Fibroblast of villous mesenchyme (primary cell): Measurements from ENCODE around the gene SLC25A1. TPM values are rescaled to one million over a fixed set of nuclear protein-coding genes. Genes with fewer than 3 reads are reported as not detected.

Experiments used
- DNase-seq: peaks from one replicate; pipeline ENCODE4 v3.0.0-alpha.2; 2010; ENCODE audit warnings: low read depth
- H3K4me3 ChIP-seq: 2 replicates; pipeline ENCODE4 v1.5.1; 2011; ENCODE audit warnings: low read depth, mild to moderate bottlenecking, low read length
- total RNA-seq: library from RNA; depleted of rRNA; stranded (reverse); fragments of >200 nt; gene quantifications from 2 replicates; pipeline ENCODE4 v1.2.3, GENCODE V29; 2012
- TF ChIP-seq, protein P1 (sequence below): IDR thresholded peaks from 2 replicates; pipeline ENCODE4 v1.5.1; 2012; ENCODE audit warnings: low read depth, mild to moderate bottlenecking, low read length; ENCODE audit not compliant: insufficient read depth

SLC25A1 gene
- total RNA-seq, 1 donor = 115 TPM

DNA sequence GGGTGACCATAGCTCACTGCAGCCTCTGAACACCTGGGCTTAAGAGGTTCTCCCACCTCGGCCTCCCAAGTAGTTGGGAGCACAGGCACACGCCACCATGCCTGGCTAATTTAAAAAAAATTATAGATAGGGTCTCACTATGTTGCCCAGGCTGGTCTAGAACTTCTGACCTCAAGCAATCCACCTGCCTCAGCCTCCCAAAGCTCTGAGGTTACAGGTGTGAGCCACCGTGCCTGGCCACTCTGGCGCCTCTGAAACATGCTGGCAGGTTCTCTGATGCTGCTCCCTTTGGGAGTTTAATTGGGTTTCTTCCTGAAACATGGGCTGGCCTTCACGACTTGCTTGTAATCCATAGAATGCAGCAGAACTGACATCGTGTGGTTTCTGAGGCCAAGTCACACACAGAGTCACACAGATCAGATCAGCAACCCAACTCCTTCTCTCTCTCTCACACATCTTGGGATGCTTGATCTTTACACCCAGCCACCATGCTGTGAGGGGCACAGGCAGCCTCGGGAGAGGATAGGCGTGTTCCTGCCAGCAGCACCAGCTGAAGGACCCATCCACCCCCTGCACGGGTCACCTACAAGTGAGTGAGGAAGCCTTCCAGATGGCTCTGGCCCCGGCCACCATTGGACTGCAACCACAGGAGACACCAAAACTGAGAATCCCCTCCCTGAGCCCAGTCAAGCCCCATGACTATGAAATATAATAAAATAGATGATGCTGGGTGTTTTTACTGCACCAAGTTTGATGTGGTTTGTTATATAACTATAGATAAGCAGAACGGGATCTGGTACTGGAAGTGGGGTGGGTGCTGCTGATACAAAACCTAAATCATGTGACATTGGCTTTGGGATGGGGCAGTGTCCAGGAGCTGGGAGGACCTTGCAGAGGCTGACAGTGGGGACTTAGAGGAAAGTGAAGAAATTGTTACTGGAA, 25.3 kb downstream of the SLC25A1 start:
- no peak overlapping the region for H3K4me3 ChIP-seq
- DNase-seq = no peak
- TF ChIP-seq, protein P1, sequence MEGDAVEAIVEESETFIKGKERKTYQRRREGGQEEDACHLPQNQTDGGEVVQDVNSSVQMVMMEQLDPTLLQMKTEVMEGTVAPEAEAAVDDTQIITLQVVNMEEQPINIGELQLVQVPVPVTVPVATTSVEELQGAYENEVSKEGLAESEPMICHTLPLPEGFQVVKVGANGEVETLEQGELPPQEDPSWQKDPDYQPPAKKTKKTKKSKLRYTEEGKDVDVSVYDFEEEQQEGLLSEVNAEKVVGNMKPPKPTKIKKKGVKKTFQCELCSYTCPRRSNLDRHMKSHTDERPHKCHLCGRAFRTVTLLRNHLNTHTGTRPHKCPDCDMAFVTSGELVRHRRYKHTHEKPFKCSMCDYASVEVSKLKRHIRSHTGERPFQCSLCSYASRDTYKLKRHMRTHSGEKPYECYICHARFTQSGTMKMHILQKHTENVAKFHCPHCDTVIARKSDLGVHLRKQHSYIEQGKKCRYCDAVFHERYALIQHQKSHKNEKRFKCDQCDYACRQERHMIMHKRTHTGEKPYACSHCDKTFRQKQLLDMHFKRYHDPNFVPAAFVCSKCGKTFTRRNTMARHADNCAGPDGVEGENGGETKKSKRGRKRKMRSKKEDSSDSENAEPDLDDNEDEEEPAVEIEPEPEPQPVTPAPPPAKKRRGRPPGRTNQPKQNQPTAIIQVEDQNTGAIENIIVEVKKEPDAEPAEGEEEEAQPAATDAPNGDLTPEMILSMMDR = no peak

GRCh38 chr22:19151329-19152191, 27.0 kb downstream of the SLC25A1 start:
- no peak overlapping the region for H3K4me3 ChIP-seq
- no peak for DNase-seq
- TF ChIP-seq, protein P1 = no peak

DNA sequence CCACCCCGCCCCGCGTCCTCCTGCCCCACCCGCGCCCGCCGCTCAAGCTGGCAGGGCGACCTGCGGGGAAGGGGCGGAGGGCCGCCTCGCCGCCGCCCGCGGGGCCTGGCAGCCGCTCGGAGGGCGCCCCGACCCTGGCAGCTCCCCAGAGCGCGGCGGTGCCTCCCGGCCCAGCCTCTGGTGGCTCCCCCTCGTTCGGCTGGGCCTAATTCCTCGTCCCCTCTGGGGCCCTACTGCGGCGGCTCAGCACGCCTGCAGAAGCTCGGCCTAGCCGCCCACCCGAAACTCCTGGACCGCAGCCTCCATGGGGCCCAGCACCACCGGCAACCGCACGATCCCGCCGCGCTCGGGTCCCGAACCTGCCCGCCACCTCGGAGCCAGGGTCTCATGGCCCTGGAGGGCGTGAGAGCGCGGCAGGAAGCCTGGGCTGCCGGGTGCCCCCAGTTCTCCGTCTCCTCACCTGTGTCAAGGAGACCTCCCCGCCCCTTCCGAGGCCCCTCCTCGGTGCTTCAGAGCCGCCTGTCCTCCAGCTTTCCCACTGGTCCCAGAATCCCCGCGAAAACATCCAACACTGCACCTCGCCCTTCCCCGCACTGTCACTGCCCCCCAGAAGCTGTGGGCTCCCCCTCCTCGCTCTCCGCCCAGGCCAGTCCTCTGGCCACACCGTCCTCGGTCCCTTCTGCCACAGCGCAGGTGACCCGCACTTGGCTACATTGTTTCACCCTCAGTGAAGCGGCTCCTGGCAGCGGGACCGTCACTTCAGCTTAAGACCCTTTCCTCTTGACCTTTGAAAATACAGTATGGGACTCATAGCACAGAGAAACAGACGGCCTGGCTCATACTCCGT, 27.8 kb downstream of the SLC25A1 start:
- H3K4me3 ChIP-seq = no peak overlapping the region
- TF ChIP-seq, protein P1 = no peak
- DNase-seq = no peak

- no peak within 1 kb of the TSS for H3K4me3 ChIP-seq
- DNase-seq = no peak
- TF ChIP-seq, protein P1 = no peak
These were observed 28.5 kb downstream of the SLC25A1 start, which contains the start of gene GSC2 for GRCh38 chr22:19149991-19150390. Gene GSC2 (minus strand): TSS chr22:19150292. CDS start chr22:19150283, 9 bp downstream.

DNA sequence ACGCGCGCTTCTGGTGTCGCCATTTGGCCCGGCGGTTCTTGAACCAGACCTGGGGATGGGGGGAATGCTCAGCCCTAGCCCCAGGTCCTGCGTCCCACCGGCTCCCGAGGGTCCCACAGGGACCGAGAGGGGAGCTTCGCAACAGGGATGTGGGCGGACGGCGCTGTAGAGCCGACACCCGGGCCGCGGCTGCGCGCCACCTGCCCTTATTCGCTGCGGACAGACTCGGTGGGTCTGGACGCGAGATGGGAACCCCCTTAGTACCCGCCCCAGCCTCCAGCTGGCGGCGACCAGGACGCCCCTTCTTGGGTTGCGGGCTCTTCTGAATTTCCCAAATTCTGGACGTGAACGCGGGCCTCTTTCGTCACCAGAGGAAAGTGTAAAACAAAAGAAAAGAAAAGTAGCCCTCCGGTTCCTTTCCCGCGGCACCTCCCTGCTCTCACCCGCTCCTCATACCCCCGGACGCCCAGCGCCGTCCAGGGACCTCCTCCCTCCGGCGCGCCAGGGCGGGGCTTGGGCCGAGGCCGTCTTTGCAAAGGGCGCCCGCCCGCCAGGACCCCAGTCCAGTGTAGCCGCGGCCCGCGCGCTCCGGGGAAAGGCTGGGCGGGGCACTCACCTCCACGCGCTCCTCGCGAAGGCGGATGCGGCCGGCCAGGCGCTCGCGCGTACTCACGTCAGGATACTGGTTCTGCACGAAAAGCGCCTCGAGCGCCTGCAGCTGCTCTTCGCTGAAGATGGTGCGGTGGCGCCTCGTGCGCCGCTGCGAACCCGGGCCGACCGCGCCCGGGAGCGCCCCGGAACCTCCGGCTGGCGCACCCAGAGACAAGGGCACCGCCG, 29.3 kb downstream of the SLC25A1 start:
- TF ChIP-seq, protein P1 = no peak
- no peak for DNase-seq
- H3K4me3 ChIP-seq = no peak overlapping the region
